ENCODE results near the gene TC2N. TPM values are rescaled to one million over a fixed set of nuclear protein-coding genes. Genes with fewer than 3 reads are reported as not detected.

TC2N gene
- total and polyA plus RNA-seq, 2 experiments from 2014 or later = 22.0 to 77.2 TPM

- H3K27ac ChIP-seq = no peak overlapping the region
- 87% methylated on average over 8 of the region's 8 CpGs for WGBS (ENCODE audit: low lambda C conversion rate, missing lambda C conversion rate)
- H3K4me3 ChIP-seq = no peak overlapping the region
- H3K9me3 ChIP-seq (ENCODE audit: low read depth) = no peaks in the 10 kb centered on the region
- H3K4me2 ChIP-seq = no peak overlapping the region
- DNase-seq (ENCODE audit: low spot score) = no peak
- no peaks in the 10 kb centered on the region for H4K20me1 ChIP-seq (ENCODE audit: insufficient read depth, poor library complexity, severe bottlenecking)
- no peaks in the 10 kb centered on the region for H3K36me3 ChIP-seq (replicated peaks; ENCODE audit: insufficient read depth, low read depth)
- no peak overlapping the region for H2AFZ ChIP-seq
- no peaks in the 10 kb centered on the region for H3K27me3 ChIP-seq
- no peak for TF ChIP-seq CTCF (IDR thresholded peaks at IDR 0.05; ENCODE audit: poor library complexity)
- TF ChIP-seq EZH2 (IDR thresholded peaks at IDR 0.05; ENCODE audit: borderline replicate concordance) = no peak
- TF ChIP-seq EZH2phosphoT487 (IDR thresholded peaks at IDR 0.05; ENCODE audit: low read depth, severe bottlenecking, unreplicated experiment) = no peak
- no peaks in the 10 kb centered on the region for H3K79me2 ChIP-seq
- no peaks in the 10 kb centered on the region for H3K4me1 ChIP-seq (ENCODE audit: insufficient read depth)
- no peaks in the 10 kb centered on the region for H3K9me2 ChIP-seq (replicated peaks; ENCODE audit: insufficient read depth)
These were observed 37.1 kb upstream of the TC2N start for GRCh38 chr14:91904483-91904882.

- H3K27ac ChIP-seq = no peak overlapping the region
These were observed 35.7 kb upstream of the TC2N start for GRCh38 chr14:91903070-91903469.

GRCh38 chr14:91902336-91902735 lies 35.0 kb upstream of the TC2N start:
- Histone ChIP-seq H3K27ac (no peak overlapping the region), H3K4me1 (ENCODE audit: insufficient read depth) (peaks cover 5% of the 10 kb centered on the region)
- 94% methylated on average over 3 of the region's 3 CpGs for WGBS (ENCODE audit: low lambda C conversion rate, missing lambda C conversion rate)

More at GRCh38 chr14:91903070-91903469, 35.7 kb upstream of the TC2N start:
- H3K4me1 ChIP-seq (ENCODE audit: insufficient read depth) = peaks cover 4% of the 10 kb centered on the region
- DNase-seq (ENCODE audit: low spot score) = no peak
- H2AFZ ChIP-seq = no peak overlapping the region
- TF ChIP-seq CTCF (IDR thresholded peaks at IDR 0.05; ENCODE audit: poor library complexity) (no peak), EZH2phosphoT487 (IDR thresholded peaks at IDR 0.05; ENCODE audit: low read depth, severe bottlenecking, unreplicated experiment) (no peak), EZH2 (IDR thresholded peaks at IDR 0.05; ENCODE audit: borderline replicate concordance) (no peak)
- no peaks in the 10 kb centered on the region for H3K36me3 ChIP-seq (replicated peaks; ENCODE audit: insufficient read depth, low read depth)
- WGBS (ENCODE audit: low lambda C conversion rate, missing lambda C conversion rate) = 92% methylated on average over 2 of the region's 2 CpGs
- H3K9me2 ChIP-seq (replicated peaks; ENCODE audit: insufficient read depth) = no peaks in the 10 kb centered on the region
- no peaks in the 10 kb centered on the region for H4K20me1 ChIP-seq (ENCODE audit: insufficient read depth, poor library complexity, severe bottlenecking)
- H3K9me3 ChIP-seq (ENCODE audit: low read depth) = no peaks in the 10 kb centered on the region
- H3K27me3 ChIP-seq = no peaks in the 10 kb centered on the region
- no peak overlapping the region for H3K4me2 ChIP-seq
- H3K4me3 ChIP-seq = no peak overlapping the region
- no peaks in the 10 kb centered on the region for H3K79me2 ChIP-seq

More at GRCh38 chr14:91902336-91902735, 35.0 kb upstream of the TC2N start:
- no peaks in the 10 kb centered on the region for H3K9me2 ChIP-seq (replicated peaks; ENCODE audit: insufficient read depth)
- H3K4me2 ChIP-seq = no peak overlapping the region
- no peaks in the 10 kb centered on the region for H3K27me3 ChIP-seq
- TF ChIP-seq EZH2phosphoT487 (IDR thresholded peaks at IDR 0.05; ENCODE audit: low read depth, severe bottlenecking, unreplicated experiment) (no peak), CTCF (IDR thresholded peaks at IDR 0.05; ENCODE audit: poor library complexity) (no peak), EZH2 (IDR thresholded peaks at IDR 0.05; ENCODE audit: borderline replicate concordance) (no peak)
- H3K4me3 ChIP-seq = no peak overlapping the region
- H3K79me2 ChIP-seq = no peaks in the 10 kb centered on the region
- no peaks in the 10 kb centered on the region for H4K20me1 ChIP-seq (ENCODE audit: insufficient read depth, poor library complexity, severe bottlenecking)
- H3K36me3 ChIP-seq (replicated peaks; ENCODE audit: insufficient read depth, low read depth) = no peaks in the 10 kb centered on the region
- no peak for DNase-seq (ENCODE audit: low spot score)
- no peaks in the 10 kb centered on the region for H3K9me3 ChIP-seq (ENCODE audit: low read depth)
- no peak overlapping the region for H2AFZ ChIP-seq
